ENCODE measurements around the gene TRIM10.

- no peak for TF ChIP-seq CTCF (IDR thresholded peaks at IDR 0.05)
- TF ChIP-seq POLR2A (IDR thresholded peaks at IDR 0.05), result no peak
Measured at GRCh38 chr6:30104661-30105060, 56.4 kb downstream of the TRIM10 start.
